H9 (cell line): ENCODE results near the gene LMBR1. TPM values are rescaled to one million over a fixed set of nuclear protein-coding genes. Genes with fewer than 3 reads are reported as not detected.

Experiments
- DNase-seq: peaks from one replicate; pipeline ENCODE4 v3.0.0-alpha.2; 2017
- H2AFZ ChIP-seq: one replicate; pipeline ENCODE4 v1.6.1; 2013; ENCODE audit warnings: mild to moderate bottlenecking, low read length, control low read depth, moderate library complexity
- H2AK5ac ChIP-seq: 2 replicates; pipeline ENCODE4 v1.6.1; 2013; ENCODE audit warnings: low read length, control low read depth, mixed read lengths; ENCODE audit not compliant: insufficient read length
- H2BK120ac ChIP-seq: one replicate; pipeline ENCODE4 v1.6.1; 2013; ENCODE audit warnings: low read depth, mild to moderate bottlenecking, low read length, control low read depth, inconsistent platforms; ENCODE audit not compliant: poor library complexity, severe bottlenecking
- H2BK12ac ChIP-seq: 2 replicates; pipeline ENCODE4 v1.6.1; 2013; ENCODE audit warnings: low read length, control low read depth, mixed read lengths, low read depth; ENCODE audit not compliant: insufficient read length
- H2BK15ac ChIP-seq: 2 replicates; pipeline ENCODE4 v1.6.1; 2013; ENCODE audit warnings: low read depth, low read length, control low read depth
- H2BK20ac ChIP-seq: one replicate; pipeline ENCODE4 v1.6.1; 2013; ENCODE audit warnings: low read depth, mild to moderate bottlenecking, low read length, control low read depth, inconsistent platforms; ENCODE audit not compliant: poor library complexity, severe bottlenecking
- H2BK5ac ChIP-seq: 2 replicates; pipeline ENCODE4 v1.6.1; 2013; ENCODE audit warnings: low read length, control low read depth, mixed read lengths; ENCODE audit not compliant: insufficient read length
- H3K14ac ChIP-seq: 2 replicates; pipeline ENCODE4 v1.6.1; 2013; ENCODE audit warnings: low read length, control low read depth; ENCODE audit not compliant: insufficient read depth
- H3K18ac ChIP-seq: 2 replicates; pipeline ENCODE4 v1.6.1; 2013; ENCODE audit warnings: low read depth, mild to moderate bottlenecking, mixed read lengths, low read length, control low read depth; ENCODE audit not compliant: insufficient read length
- H3K23ac ChIP-seq: 2 replicates; pipeline ENCODE4 v1.6.1; 2013; ENCODE audit warnings: low read length, control low read depth, mixed read lengths, low read depth; ENCODE audit not compliant: insufficient read length
- H3K23me2 ChIP-seq: 2 replicates; pipeline ENCODE4 v1.6.1; 2013; ENCODE audit warnings: low read depth, mild to moderate bottlenecking, mixed read lengths, low read length, control low read depth; ENCODE audit not compliant: insufficient read length, poor library complexity, severe bottlenecking
- H3K27ac ChIP-seq: 2 replicates; pipeline ENCODE4 v1.5.1; 2013; ENCODE audit warnings: low read length, control low read depth, mixed read lengths, low read depth; ENCODE audit not compliant: insufficient read length
- H3K27me3 ChIP-seq: 2 replicates; pipeline ENCODE4 v1.6.1; 2013; ENCODE audit warnings: low read length, control low read depth, inconsistent platforms; ENCODE audit not compliant: insufficient read depth
- H3K4ac ChIP-seq: 2 replicates; pipeline ENCODE4 v1.6.1; 2013; ENCODE audit warnings: low read depth, mild to moderate bottlenecking, control low read depth, inconsistent platforms, low read length, moderate library complexity
- H3K4me1 ChIP-seq: 2 replicates; pipeline ENCODE4 v1.6.1; 2013; ENCODE audit warnings: low read length, control low read depth, inconsistent platforms; ENCODE audit not compliant: insufficient read depth
- H3K4me2 ChIP-seq: 2 replicates; pipeline ENCODE4 v1.6.1; 2013; ENCODE audit warnings: low read length, control low read depth, mixed read lengths; ENCODE audit not compliant: insufficient read length, insufficient read depth
- H3K56ac ChIP-seq: 2 replicates; pipeline ENCODE4 v1.6.1; 2013; ENCODE audit warnings: low read depth, mild to moderate bottlenecking, mixed read lengths, low read length, control low read depth; ENCODE audit not compliant: insufficient read length
- H3K79me1 ChIP-seq: 2 replicates; pipeline ENCODE4 v1.6.1; 2013; ENCODE audit warnings: low read depth, mild to moderate bottlenecking, moderate library complexity, low read length, control low read depth, inconsistent platforms; ENCODE audit not compliant: insufficient read depth, poor library complexity, severe bottlenecking
- H3K79me2 ChIP-seq: 2 replicates; pipeline ENCODE4 v1.6.1; 2013; ENCODE audit warnings: low read length, control low read depth, inconsistent platforms; ENCODE audit not compliant: insufficient read depth
- H3K9ac ChIP-seq: 2 replicates; pipeline ENCODE4 v1.6.1; 2013; ENCODE audit warnings: low read length, control low read depth, mixed read lengths; ENCODE audit not compliant: insufficient read length; ENCODE audit errors: extremely low read depth
- H3K9me3 ChIP-seq: one replicate; pipeline ENCODE4 v1.6.1; 2013; ENCODE audit warnings: low read depth, low read length, inconsistent platforms; ENCODE audit not compliant: control insufficient read depth
- H3T11ph ChIP-seq: one replicate; pipeline ENCODE4 v1.6.1; 2013; ENCODE audit warnings: mild to moderate bottlenecking, low read length, control low read depth, inconsistent platforms
- H4K20me1 ChIP-seq: one replicate; pipeline ENCODE4 v1.6.1; 2013; ENCODE audit not compliant: control insufficient read depth, insufficient read length, insufficient read depth
- H4K5ac ChIP-seq: 2 replicates; pipeline ENCODE4 v1.6.1; 2013; ENCODE audit warnings: low read depth, mild to moderate bottlenecking, mixed read lengths, low read length, control low read depth; ENCODE audit not compliant: insufficient read length
- H4K8ac ChIP-seq: replicated peaks from 2 replicates; pipeline ENCODE4 v1.6.1; 2013; ENCODE audit warnings: low read length, control low read depth, mixed read lengths, low read depth; ENCODE audit not compliant: insufficient read length
- H4K91ac ChIP-seq: 2 replicates; pipeline ENCODE4 v1.6.1; 2013; ENCODE audit warnings: low read depth, mild to moderate bottlenecking, moderate library complexity, mixed read lengths, low read length, control low read depth; ENCODE audit not compliant: insufficient read length
- H3K27ac Mint-ChIP-seq, 3 experiments: 2 replicates in 2 of 3; 3 replicates in 1 of 3; pipeline ENCODE4 v1.8.0; 2020 to 2021; ENCODE audit warnings: mixed read lengths in 3 of 3, mild to moderate bottlenecking in 1 of 3, moderate library complexity in 1 of 3
- H3K27me3 Mint-ChIP-seq: 2 replicates; pipeline ENCODE4 v1.8.0; 2021; ENCODE audit warnings: low read depth, mild to moderate bottlenecking, moderate library complexity, mixed read lengths
- H3K36me3 Mint-ChIP-seq, 3 experiments: 2 replicates in 2 of 3; 3 replicates in 1 of 3; pipeline ENCODE4 v1.8.0; 2020 to 2021; ENCODE audit warnings: low read depth in 3 of 3, mixed read lengths in 3 of 3; ENCODE audit not compliant: insufficient read depth in 1 of 3
- H3K4me1 Mint-ChIP-seq, 2 experiments: 2 replicates each; pipeline ENCODE4 v1.8.0; 2020; ENCODE audit warnings: mixed read lengths in 2 of 2
- H3K4me3 Mint-ChIP-seq, 2 experiments: 2 replicates in 1 of 2; 3 replicates in 1 of 2; pipeline ENCODE4 v1.8.0; 2020 to 2021; ENCODE audit warnings: mild to moderate bottlenecking in 2 of 2, mixed read lengths in 2 of 2, moderate library complexity in 1 of 2
- H3K9me3 Mint-ChIP-seq, 2 experiments: 2 replicates in 1 of 2; 3 replicates in 1 of 2; pipeline ENCODE4 v1.8.0; 2020; ENCODE audit warnings: mild to moderate bottlenecking in 2 of 2, mixed read lengths in 2 of 2, moderate library complexity in 1 of 2
- total RNA-seq: library from RNA; stranded (reverse); gene quantifications from 2 replicates; pipeline ENCODE4 v1.2.1, GENCODE V29; 2021
- TF ChIP-seq, protein P1 (sequence below): fragments of 200-600 bp; sonication (generic); conservative IDR thresholded peaks from 3 replicates; pipeline ENCODE4 v1.8.0; 2021; ENCODE audit warnings: antibody characterized with exemption, mild to moderate bottlenecking

Gene LMBR1
- total RNA-seq, 1 experiment from 2014 or later: 62.3 TPM

DNA sequence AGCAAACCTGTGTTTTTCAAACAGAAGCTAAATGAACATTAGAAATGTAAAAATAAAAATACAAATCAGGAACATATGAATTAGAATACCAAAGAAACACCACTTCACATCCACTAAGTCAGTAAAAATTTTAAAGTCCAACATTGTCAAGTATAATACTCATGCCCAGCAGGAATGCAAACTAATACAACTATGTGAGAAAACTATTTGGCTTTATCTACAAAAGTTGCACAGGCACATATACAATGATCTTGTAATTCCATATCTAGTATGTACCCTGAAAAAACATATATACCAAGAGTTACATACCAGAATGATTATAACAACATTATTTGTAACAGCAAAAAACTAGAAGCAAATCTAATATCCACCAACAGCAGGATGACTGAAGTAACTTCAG, 161.3 kb downstream of the LMBR1 start:
- no peak overlapping the region for H2BK20ac ChIP-seq
- H3K4me1 Mint-ChIP-seq: no peaks in the 10 kb centered on the region
- no peak overlapping the region for H2BK15ac ChIP-seq
- no peak overlapping the region for H3K9ac ChIP-seq
- H3K36me3 Mint-ChIP-seq: peaks cover 32 to 35% (median 32%) of the 10 kb centered on the region in 3 experiments
- TF ChIP-seq, protein P1, sequence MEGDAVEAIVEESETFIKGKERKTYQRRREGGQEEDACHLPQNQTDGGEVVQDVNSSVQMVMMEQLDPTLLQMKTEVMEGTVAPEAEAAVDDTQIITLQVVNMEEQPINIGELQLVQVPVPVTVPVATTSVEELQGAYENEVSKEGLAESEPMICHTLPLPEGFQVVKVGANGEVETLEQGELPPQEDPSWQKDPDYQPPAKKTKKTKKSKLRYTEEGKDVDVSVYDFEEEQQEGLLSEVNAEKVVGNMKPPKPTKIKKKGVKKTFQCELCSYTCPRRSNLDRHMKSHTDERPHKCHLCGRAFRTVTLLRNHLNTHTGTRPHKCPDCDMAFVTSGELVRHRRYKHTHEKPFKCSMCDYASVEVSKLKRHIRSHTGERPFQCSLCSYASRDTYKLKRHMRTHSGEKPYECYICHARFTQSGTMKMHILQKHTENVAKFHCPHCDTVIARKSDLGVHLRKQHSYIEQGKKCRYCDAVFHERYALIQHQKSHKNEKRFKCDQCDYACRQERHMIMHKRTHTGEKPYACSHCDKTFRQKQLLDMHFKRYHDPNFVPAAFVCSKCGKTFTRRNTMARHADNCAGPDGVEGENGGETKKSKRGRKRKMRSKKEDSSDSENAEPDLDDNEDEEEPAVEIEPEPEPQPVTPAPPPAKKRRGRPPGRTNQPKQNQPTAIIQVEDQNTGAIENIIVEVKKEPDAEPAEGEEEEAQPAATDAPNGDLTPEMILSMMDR: no peak
- no peak overlapping the region for H2AFZ ChIP-seq
- H3K27me3 Mint-ChIP-seq: no peaks in the 10 kb centered on the region
- no peak overlapping the region for H3K18ac ChIP-seq
- H4K8ac ChIP-seq: no peak overlapping the region
- H3K4ac ChIP-seq: no peak overlapping the region
- no peak overlapping the region for H3K23ac ChIP-seq
- DNase-seq: no peak
- H3K4me2 ChIP-seq: no peak overlapping the region
- H2BK5ac ChIP-seq: no peak overlapping the region
- no peaks in the 10 kb centered on the region for H4K20me1 ChIP-seq
- H3K14ac ChIP-seq: no peak overlapping the region
- H2BK120ac ChIP-seq: no peak overlapping the region
- H3K79me1 ChIP-seq: no peaks in the 10 kb centered on the region
- no peak overlapping the region for H3K27ac Mint-ChIP-seq
- no peak overlapping the region for H3K27ac ChIP-seq
- no peak overlapping the region for H2BK12ac ChIP-seq
- no peaks in the 10 kb centered on the region for H3K79me2 ChIP-seq
- H3T11ph ChIP-seq: no peak overlapping the region
- no peak overlapping the region for H2AK5ac ChIP-seq
- H3K9me3 ChIP-seq: no peaks in the 10 kb centered on the region
- H4K91ac ChIP-seq: no peak overlapping the region
- no peak overlapping the region for H4K5ac ChIP-seq
- no peaks in the 10 kb centered on the region for H3K27me3 ChIP-seq
- no peak overlapping the region for H3K56ac ChIP-seq
- H3K4me1 ChIP-seq: no peaks in the 10 kb centered on the region
- H3K4me3 Mint-ChIP-seq: no peak overlapping the region
- peaks cover 8 to 9% of the 10 kb centered on the region in 2 experiments for H3K9me3 Mint-ChIP-seq
- no peaks in the 10 kb centered on the region for H3K23me2 ChIP-seq
